ENCODE measurements around the gene GHDC.

Gene GHDC

DNA sequence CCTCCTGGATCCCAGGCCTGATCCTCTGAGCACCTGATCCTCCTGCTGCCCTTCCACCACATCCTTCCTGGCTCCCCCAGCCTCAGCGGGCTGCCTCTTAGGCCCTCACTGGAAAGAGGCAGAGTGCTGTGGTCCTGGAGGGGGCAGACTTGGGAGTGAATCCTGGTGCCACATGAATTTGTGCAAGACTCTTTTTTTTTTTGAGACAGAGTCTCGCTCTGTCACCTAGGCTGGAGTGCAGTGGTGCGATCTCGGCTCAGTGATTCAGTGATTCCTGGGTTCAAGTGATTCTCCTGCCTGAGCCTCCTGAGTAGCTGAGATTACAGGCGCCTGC, 3.1 kb downstream of the GHDC start:
- no peak overlapping the region for H3K4me3 ChIP-seq (ENCODE audit: low read length)
- no peak overlapping the region for H2AFZ ChIP-seq (ENCODE audit: low read depth, low read length)
- H3K79me2 ChIP-seq (ENCODE audit: low read length) = peaks cover 3% of the 10 kb centered on the region; the same call in 1 of the 2 replicates
- no peaks in the 10 kb centered on the region for H3K9me3 ChIP-seq (ENCODE audit: insufficient read depth, low read length)
- H3K4me1 ChIP-seq (ENCODE audit: low read length) = peaks cover 15% of the 10 kb centered on the region
- no peaks in the 10 kb centered on the region for H3K36me3 ChIP-seq (replicated peaks; ENCODE audit: low read depth, low read length)
- H4K20me1 ChIP-seq (ENCODE audit: insufficient read depth, low read length) = no peaks in the 10 kb centered on the region
- H3K4me2 ChIP-seq (ENCODE audit: low read length) = no peak overlapping the region
- H3K9ac ChIP-seq (ENCODE audit: low read length) = no peak overlapping the region
- H3K27me3 ChIP-seq (ENCODE audit: low read depth, low read length) = no peaks in the 10 kb centered on the region
- TF ChIP-seq, protein P1, sequence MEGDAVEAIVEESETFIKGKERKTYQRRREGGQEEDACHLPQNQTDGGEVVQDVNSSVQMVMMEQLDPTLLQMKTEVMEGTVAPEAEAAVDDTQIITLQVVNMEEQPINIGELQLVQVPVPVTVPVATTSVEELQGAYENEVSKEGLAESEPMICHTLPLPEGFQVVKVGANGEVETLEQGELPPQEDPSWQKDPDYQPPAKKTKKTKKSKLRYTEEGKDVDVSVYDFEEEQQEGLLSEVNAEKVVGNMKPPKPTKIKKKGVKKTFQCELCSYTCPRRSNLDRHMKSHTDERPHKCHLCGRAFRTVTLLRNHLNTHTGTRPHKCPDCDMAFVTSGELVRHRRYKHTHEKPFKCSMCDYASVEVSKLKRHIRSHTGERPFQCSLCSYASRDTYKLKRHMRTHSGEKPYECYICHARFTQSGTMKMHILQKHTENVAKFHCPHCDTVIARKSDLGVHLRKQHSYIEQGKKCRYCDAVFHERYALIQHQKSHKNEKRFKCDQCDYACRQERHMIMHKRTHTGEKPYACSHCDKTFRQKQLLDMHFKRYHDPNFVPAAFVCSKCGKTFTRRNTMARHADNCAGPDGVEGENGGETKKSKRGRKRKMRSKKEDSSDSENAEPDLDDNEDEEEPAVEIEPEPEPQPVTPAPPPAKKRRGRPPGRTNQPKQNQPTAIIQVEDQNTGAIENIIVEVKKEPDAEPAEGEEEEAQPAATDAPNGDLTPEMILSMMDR (IDR thresholded peaks at IDR 0.05; ENCODE audit: low read depth, low read length) = no peak
- no peak for TF ChIP-seq EZH2phosphoT487 (IDR thresholded peaks at IDR 0.05; ENCODE audit: low read depth)
- H3K27ac ChIP-seq (ENCODE audit: low read length) = no peak overlapping the region

DNA sequence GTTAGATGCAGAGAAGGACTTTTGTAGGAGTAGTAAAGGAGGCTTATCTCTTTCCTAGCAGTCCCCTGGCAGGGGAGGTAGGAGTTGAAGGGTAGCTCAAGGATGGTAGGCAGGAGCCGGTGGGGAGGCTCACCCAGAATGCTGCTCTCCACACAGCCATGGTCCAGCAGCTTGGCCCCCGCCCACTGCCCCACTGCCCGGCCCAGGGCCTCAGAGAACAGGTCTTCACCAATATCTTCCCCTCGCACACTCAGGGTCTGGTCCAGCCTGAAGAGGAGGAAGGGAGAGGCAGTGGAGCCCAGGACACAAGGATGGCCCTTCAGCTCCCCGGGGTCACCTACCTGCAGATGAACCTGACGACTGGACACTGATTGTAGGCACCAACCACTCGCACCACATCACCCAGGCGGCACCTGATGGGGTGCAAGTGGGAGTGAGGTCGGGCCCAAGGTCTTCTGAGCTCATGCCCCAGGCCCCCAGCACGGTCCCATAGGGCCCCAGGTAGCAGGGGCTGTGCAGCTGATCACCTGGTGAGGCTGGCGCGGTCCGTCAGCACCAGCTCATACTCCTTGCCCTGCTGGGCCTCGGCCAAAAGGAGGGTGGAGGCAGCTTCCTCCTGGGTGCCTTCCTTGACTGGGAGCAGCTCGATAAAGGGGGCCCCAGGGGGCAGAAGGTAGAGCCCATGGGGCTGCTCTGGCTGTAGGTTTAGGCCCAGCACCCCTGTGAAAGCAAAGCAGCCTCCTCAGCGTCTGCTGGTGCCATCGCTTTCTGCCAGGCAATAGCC, 3.6 kb downstream of the GHDC start:
- Histone ChIP-seq H2AFZ (ENCODE audit: low read depth, low read length) (no peak overlapping the region), H3K36me3 (replicated peaks; ENCODE audit: low read depth, low read length) (no peaks in the 10 kb centered on the region), H4K20me1 (ENCODE audit: insufficient read depth, low read length) (no peaks in the 10 kb centered on the region), H3K4me3 (ENCODE audit: low read length) (no peak overlapping the region), H3K27ac (ENCODE audit: low read length) (no peak overlapping the region), H3K9me3 (ENCODE audit: insufficient read depth, low read length) (no peaks in the 10 kb centered on the region), H3K79me2 (ENCODE audit: low read length) (peaks cover 3% of the 10 kb centered on the region; the same call in 1 of the 2 replicates), H3K9ac (ENCODE audit: low read length) (no peak overlapping the region), H3K4me1 (ENCODE audit: low read length) (peaks cover 18% of the 10 kb centered on the region), H3K27me3 (ENCODE audit: low read depth, low read length) (no peaks in the 10 kb centered on the region), H3K4me2 (ENCODE audit: low read length) (no peak overlapping the region)
- TF ChIP-seq, protein P1 (IDR thresholded peaks at IDR 0.05; ENCODE audit: low read depth, low read length) = no peak
- no peak for TF ChIP-seq EZH2phosphoT487 (IDR thresholded peaks at IDR 0.05; ENCODE audit: low read depth)

DNA sequence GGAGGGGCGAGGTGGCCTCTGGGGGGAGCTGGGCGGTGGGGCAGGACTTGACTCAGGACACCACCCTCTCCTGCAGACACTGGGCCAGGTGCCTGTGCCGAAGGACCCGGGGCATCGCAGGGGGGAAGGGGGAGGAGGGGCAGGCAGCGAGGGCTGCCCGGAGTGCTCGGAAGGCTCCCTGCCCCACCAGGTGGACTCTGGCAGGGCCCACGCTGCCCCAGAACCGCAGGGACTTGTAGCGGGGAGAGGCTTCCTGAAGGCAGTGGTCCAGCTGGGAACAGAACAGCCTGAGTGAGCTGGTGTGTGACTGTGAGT, 4.7 kb downstream of the GHDC start:
- Histone ChIP-seq H3K9me3 (ENCODE audit: insufficient read depth, low read length) (no peaks in the 10 kb centered on the region), H2AFZ (ENCODE audit: low read depth, low read length) (no peak overlapping the region), H3K9ac (ENCODE audit: low read length) (no peak overlapping the region), H3K4me2 (ENCODE audit: low read length) (no peak overlapping the region), H3K27ac (ENCODE audit: low read length) (no peak overlapping the region), H3K4me1 (ENCODE audit: low read length) (peaks cover 26% of the 10 kb centered on the region), H3K27me3 (ENCODE audit: low read depth, low read length) (no peaks in the 10 kb centered on the region), H3K4me3 (ENCODE audit: low read length) (no peak overlapping the region), H3K79me2 (ENCODE audit: low read length) (peaks cover 3% of the 10 kb centered on the region; the same call in 1 of the 2 replicates), H3K36me3 (replicated peaks; ENCODE audit: low read depth, low read length) (no peaks in the 10 kb centered on the region), H4K20me1 (ENCODE audit: insufficient read depth, low read length) (no peaks in the 10 kb centered on the region)
- TF ChIP-seq, protein P1 (IDR thresholded peaks at IDR 0.05; ENCODE audit: low read depth, low read length) = no peak
- no peak for TF ChIP-seq EZH2phosphoT487 (IDR thresholded peaks at IDR 0.05; ENCODE audit: low read depth)

DNA sequence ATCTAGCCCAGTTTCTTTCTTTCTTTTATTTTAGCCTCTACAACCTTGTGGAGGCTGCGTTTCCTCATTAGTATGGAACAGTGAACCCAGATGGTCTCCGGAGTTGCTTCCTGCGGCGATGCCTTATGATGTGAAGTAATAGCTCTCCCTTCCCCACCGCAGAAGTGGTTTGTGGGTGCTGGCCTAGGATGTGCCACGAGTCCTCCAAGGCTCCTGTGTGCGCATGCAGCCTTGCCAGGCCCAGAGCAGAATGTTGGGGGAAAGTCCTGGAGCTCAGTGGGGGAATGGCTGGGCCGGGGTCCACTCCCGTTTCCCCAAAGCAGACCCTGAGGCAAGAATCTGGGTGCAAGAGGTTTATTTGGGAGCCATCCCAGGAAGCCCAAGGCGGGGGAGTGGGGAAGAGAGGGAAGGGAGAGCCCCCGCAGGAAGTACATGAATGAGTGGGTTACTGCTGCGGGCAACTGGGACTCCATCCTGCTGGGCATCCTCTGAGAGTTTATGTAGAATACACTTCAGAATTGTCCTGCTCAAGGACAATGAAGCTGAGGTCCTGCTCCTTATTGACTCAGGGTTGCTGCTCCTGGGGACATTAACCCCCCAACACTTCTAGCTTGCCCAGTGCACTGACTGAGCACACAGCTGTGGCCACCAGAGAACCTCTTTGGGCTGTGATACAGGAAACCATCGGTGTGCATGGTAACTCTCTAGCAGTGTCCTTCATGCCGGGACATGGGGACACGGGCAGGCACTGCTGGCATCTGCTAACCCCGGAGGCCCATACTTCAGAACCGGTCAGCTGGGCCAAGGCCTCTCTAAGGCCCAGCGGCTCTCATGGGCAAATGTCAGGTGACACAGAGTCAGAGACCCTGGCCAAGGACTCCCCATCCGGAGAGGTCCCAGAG, 5.3 kb downstream of the GHDC start:
- no peak overlapping the region for H3K4me3 ChIP-seq (ENCODE audit: low read length)
- H3K9ac ChIP-seq (ENCODE audit: low read length) = no peak overlapping the region
- peaks cover 30% of the 10 kb centered on the region for H3K4me1 ChIP-seq (ENCODE audit: low read length)
- no peaks in the 10 kb centered on the region for H3K9me3 ChIP-seq (ENCODE audit: insufficient read depth, low read length)
- TF ChIP-seq EZH2phosphoT487 (IDR thresholded peaks at IDR 0.05; ENCODE audit: low read depth) = no peak
- TF ChIP-seq, protein P1 (IDR thresholded peaks at IDR 0.05; ENCODE audit: low read depth, low read length) = no peak
- no peaks in the 10 kb centered on the region for H3K36me3 ChIP-seq (replicated peaks; ENCODE audit: low read depth, low read length)
- H3K4me2 ChIP-seq (ENCODE audit: low read length) = no peak overlapping the region
- peaks cover 3% of the 10 kb centered on the region; the same call in 1 of the 2 replicates for H3K79me2 ChIP-seq (ENCODE audit: low read length)
- no peak overlapping the region for H2AFZ ChIP-seq (ENCODE audit: low read depth, low read length)
- no peaks in the 10 kb centered on the region for H3K27me3 ChIP-seq (ENCODE audit: low read depth, low read length)
- H4K20me1 ChIP-seq (ENCODE audit: insufficient read depth, low read length) = no peaks in the 10 kb centered on the region
- H3K27ac ChIP-seq (ENCODE audit: low read length) = no peak overlapping the region
